SK-N-SH (cell line): Measurements from ENCODE around the gene CHAT. TPM values are rescaled to one million over a fixed set of nuclear protein-coding genes. Genes with fewer than 3 reads are reported as not detected.

Source experiments
- CTCF ChIA-PET: fragments of 300-600, 350-600 bp; formaldehyde crosslinking; extraction: SDS; loops from one replicate; lab custom pipeline; 2021; lab: Yijun Ruan, JAX
- POLR2A ChIA-PET: fragments of 350-600 bp; sonication (Branson Sonifier 250); formaldehyde crosslinking; extraction: SDS; loops from one replicate; lab custom pipeline; 2020; ENCODE audit warnings: antibody characterized with exemption, inconsistent platforms; lab: Yijun Ruan, JAX
- DNase-seq: peaks from one replicate; pipeline ENCODE4 v3.0.0; 2012
- H2AFZ ChIP-seq: fragments of 200-600 bp; sonication (generic); 2 replicates; pipeline ENCODE4 v1.8.1; 2016; ENCODE audit warnings: antibody characterized with exemption, mild to moderate bottlenecking, low read depth
- H3F3A ChIP-seq: fragments of 200-600 bp; sonication (generic); replicated peaks from 2 replicates; pipeline ENCODE3; 2016; ENCODE audit warnings: antibody characterized with exemption, mild to moderate bottlenecking; ENCODE audit not compliant: insufficient read depth
- H3K27ac ChIP-seq, 2 experiments: fragments of 200-500 bp in 1 of 2; fragments of 200-600 bp in 1 of 2; sonication (Bioruptor generic) in 1 of 2; sonication (generic), shearing (Covaris generic) in 1 of 2; 2 replicates each; pipeline versions ENCODE4 v1.5.1 to v1.6.1; 2014 to 2016; ENCODE audit warnings: low read depth in 2 of 2, inconsistent platforms in 1 of 2, low read length in 1 of 2, mild to moderate bottlenecking in 1 of 2, mixed read lengths in 1 of 2
- H3K27me3 ChIP-seq: fragments of 200-600 bp; sonication (generic), shearing (Covaris generic); 2 replicates; pipeline ENCODE4 v1.6.1; 2016; ENCODE audit warnings: mixed run types; ENCODE audit not compliant: insufficient read depth
- H3K36me3 ChIP-seq, 2 experiments: fragments of 200-500 bp in 1 of 2; fragments of 200-600 bp in 1 of 2; sonication (Bioruptor generic) in 1 of 2; sonication (generic) in 1 of 2; replicated peaks in 1 of 2; 2 replicates each; pipeline versions ENCODE3 to v1.5.1; 2014 to 2016; ENCODE audit warnings: low read length in 1 of 2, mild to moderate bottlenecking in 1 of 2; ENCODE audit not compliant: insufficient read depth in 2 of 2, control insufficient read depth in 1 of 2
- H3K4me1 ChIP-seq, 2 experiments: fragments of 200-500 bp in 1 of 2; fragments of 200-600 bp in 1 of 2; sonication (Bioruptor generic) in 1 of 2; sonication (generic), shearing (Covaris generic) in 1 of 2; 2 replicates each; pipeline versions ENCODE4 v1.5.1 to v1.6.1; 2014 to 2016; ENCODE audit warnings: low read depth in 1 of 2, low read length in 1 of 2, mixed run types in 1 of 2; ENCODE audit not compliant: insufficient read depth in 2 of 2, control insufficient read depth in 1 of 2
- H3K4me2 ChIP-seq: fragments of 200-600 bp; sonication (generic), shearing (Covaris generic); 2 replicates; pipeline ENCODE4 v1.6.1; 2017; ENCODE audit warnings: mixed run types
- H3K4me3 ChIP-seq, 2 experiments: fragments of 200-500 bp in 1 of 2; fragments of 200-600 bp in 1 of 2; sonication (Bioruptor generic) in 1 of 2; sonication (generic), shearing (Covaris generic) in 1 of 2; 2 replicates each; pipeline versions ENCODE4 v1.5.1 to v1.8.1; 2014 to 2016; ENCODE audit warnings: low read depth in 2 of 2, inconsistent platforms in 1 of 2, low read length in 1 of 2, mild to moderate bottlenecking in 1 of 2, mixed read lengths in 1 of 2, moderate library complexity in 1 of 2
- H3K79me2 ChIP-seq: fragments of 200-600 bp; sonication (generic); 2 replicates; pipeline ENCODE4 v1.8.1; 2017; ENCODE audit warnings: mild to moderate bottlenecking; ENCODE audit not compliant: insufficient read depth
- H3K9ac ChIP-seq: fragments of 200-600 bp; sonication (generic); 2 replicates; pipeline ENCODE4 v1.6.1; 2017; ENCODE audit warnings: mixed run types
- H3K9me2 ChIP-seq: fragments of 200-600 bp; sonication (generic); 2 replicates; pipeline ENCODE4 v1.6.1; 2017; ENCODE audit warnings: mixed run types
- H3K9me3 ChIP-seq: fragments of 200-600 bp; sonication (generic); 2 replicates; pipeline ENCODE4 v1.6.1; 2017; ENCODE audit warnings: mixed run types, mild to moderate bottlenecking, moderate library complexity
- H4K20me1 ChIP-seq: fragments of 200-600 bp; sonication (generic); 2 replicates; pipeline ENCODE4 v1.6.1; 2017; ENCODE audit warnings: mild to moderate bottlenecking, mixed run types; ENCODE audit not compliant: insufficient read depth
- CHD2 ChIP-seq: fragments of 150-350 bp; IDR thresholded peaks from 2 replicates; pipeline ENCODE4 v1.6.1; 2018; ENCODE audit warnings: low read length; ENCODE audit not compliant: partially characterized antibody
- ELF1 ChIP-seq: IDR thresholded peaks from 2 replicates; pipeline ENCODE4 v1.4.0; 2012
- EP300 ChIP-seq, 2 experiments: IDR thresholded peaks; 2 replicates each; pipeline versions ENCODE4 v1.4.0 to v1.6.1; 2012; ENCODE audit warnings: borderline replicate concordance in 1 of 2, low read depth in 1 of 2, low read length in 1 of 2
- FOSL2 ChIP-seq: IDR thresholded peaks from 2 replicates; pipeline ENCODE4 v1.4.0; 2012; ENCODE audit warnings: low read depth, mild to moderate bottlenecking, moderate library complexity, borderline replicate concordance
- FOXM1 ChIP-seq: IDR thresholded peaks from 2 replicates; pipeline ENCODE4 v1.4.0; 2012; ENCODE audit warnings: low read depth, mild to moderate bottlenecking
- GABPA ChIP-seq: IDR thresholded peaks from 2 replicates; pipeline ENCODE4 v1.4.0; 2012; ENCODE audit warnings: low read depth, mild to moderate bottlenecking
- MEF2A ChIP-seq: IDR thresholded peaks from 2 replicates; pipeline ENCODE4 v1.4.0; 2012; ENCODE audit warnings: low read depth, borderline replicate concordance
- MXI1 ChIP-seq: IDR thresholded peaks from 2 replicates; pipeline ENCODE4 v1.6.1; 2012; ENCODE audit warnings: mild to moderate bottlenecking, low read depth, low read length, improper control_type of control experiment
- NFIC ChIP-seq: IDR thresholded peaks from 2 replicates; pipeline ENCODE4 v1.4.0; 2012; ENCODE audit warnings: borderline replicate concordance
- RAD21 ChIP-seq: IDR thresholded peaks from 2 replicates; pipeline ENCODE4 v1.6.1; 2012; ENCODE audit warnings: mild to moderate bottlenecking, low read length
- REST ChIP-seq: IDR thresholded peaks from 2 replicates; pipeline ENCODE4 v1.6.1; 2012; ENCODE audit warnings: mild to moderate bottlenecking, low read depth, low read length, moderate library complexity
- RFX5 ChIP-seq: IDR thresholded peaks from 2 replicates; pipeline ENCODE4 v1.6.1; 2012; ENCODE audit warnings: mild to moderate bottlenecking, improper control_type of control experiment, low read length
- SIN3A ChIP-seq: IDR thresholded peaks from 2 replicates; pipeline ENCODE4 v1.6.1; 2012; ENCODE audit warnings: low read depth, mild to moderate bottlenecking, low read length, moderate library complexity, borderline replicate concordance
- SMC3 ChIP-seq: IDR thresholded peaks from 2 replicates; pipeline ENCODE4 v1.6.1; 2012; ENCODE audit warnings: low read depth, low read length, improper control_type of control experiment
- TAF1 ChIP-seq: IDR thresholded peaks from 2 replicates; pipeline ENCODE4 v1.6.1; 2012; ENCODE audit warnings: low read depth, mild to moderate bottlenecking, low read length, moderate library complexity, borderline replicate concordance
- TCF12 ChIP-seq: IDR thresholded peaks from 2 replicates; pipeline ENCODE4 v1.4.0; 2012
- ZBTB33 ChIP-seq: IDR thresholded peaks from 2 replicates; pipeline ENCODE4 v1.4.0; 2012; ENCODE audit warnings: low read depth, borderline replicate concordance
- WGBS: methylation state at CpG from one replicate; pipeline ENCODE4 v1.1.6; 2017; ENCODE audit warnings: low lambda C conversion rate; 5-methylcytosine and 5-hydroxymethylcytosine counted together
- polyA plus RNA-seq, 3 experiments: library from polyadenylated mRNA; depleted of rRNA; stranded (reverse); fragments of >200 nt; gene quantifications; 2 replicates each; pipeline ENCODE4 v1.2.3, GENCODE V29; 2012
- TF ChIP-seq, protein P1 (sequence below): fragments of 150-350 bp; IDR thresholded peaks from 2 replicates; pipeline ENCODE4 v1.6.1; 2016; ENCODE audit warnings: mild to moderate bottlenecking, low read depth, low read length
- TF ChIP-seq, protein P2 (sequence below): IDR thresholded peaks from 2 replicates; pipeline ENCODE4 v1.4.0; 2012; ENCODE audit warnings: low read depth
- TF ChIP-seq, protein P3 (sequence below): fragments of 150-350 bp; IDR thresholded peaks from 2 replicates; pipeline ENCODE4 v1.6.1; 2017; ENCODE audit warnings: antibody characterized with exemption, low read length, low read depth, borderline replicate concordance

The CHAT gene
- polyA plus RNA-seq, 1 of the 3 experiments (the other 2 are of a cell fraction): not detected

DNA sequence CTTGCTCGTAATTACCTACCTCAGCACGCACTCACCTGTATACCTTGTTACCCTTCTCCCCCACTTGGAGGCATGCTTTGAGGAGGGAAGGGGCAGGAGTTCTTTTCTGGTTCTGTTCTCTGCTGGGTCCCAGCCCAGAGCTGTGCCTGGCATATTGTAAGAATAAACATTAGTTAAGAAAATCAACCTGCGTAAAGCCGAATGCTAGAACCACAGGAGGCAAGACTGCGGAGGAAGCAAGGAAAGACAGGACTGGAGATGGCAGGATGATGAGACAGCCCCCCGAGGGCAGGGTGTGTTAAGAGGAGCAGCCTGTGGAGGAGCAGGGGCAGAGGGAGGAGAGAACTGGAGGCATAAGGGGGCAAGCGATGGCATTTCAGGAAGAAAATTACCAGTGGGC is 75.1 kb downstream of the CHAT start:
- H3K9me3 ChIP-seq: no peaks in the 10 kb centered on the region
- no peak overlapping the region for H3K4me2 ChIP-seq
- no peaks in the 10 kb centered on the region for H3F3A ChIP-seq
- H3K27me3 ChIP-seq: no peaks in the 10 kb centered on the region
- POLR2A ChIA-PET: no interaction called here
- no peaks in the 10 kb centered on the region for H4K20me1 ChIP-seq
- no peak overlapping the region for H3K9ac ChIP-seq
- no peak overlapping the region for H3K27ac ChIP-seq
- no peaks in the 10 kb centered on the region for H3K36me3 ChIP-seq
- H3K4me3 ChIP-seq: no peak overlapping the region
- CTCF ChIA-PET: interaction anchor here (1.2 to 1.5 kb wide), 2 partner anchors 19 to 22 kb away, joined by 3 read pairs; no protein-coding TSS in a partner anchor
- 74% methylated on average over 7 of the region's 7 CpGs for WGBS
- H3K4me1 ChIP-seq: peaks cover 0 to 12% of the 10 kb centered on the region in 2 experiments; a peak in 1 of 4 replicates
- TF ChIP-seq FOXM1 (no peak), MXI1 (no peak), SIN3A (no peak), FOSL2 (no peak), TCF12 (no peak)
- TF ChIP-seq, protein P1, sequence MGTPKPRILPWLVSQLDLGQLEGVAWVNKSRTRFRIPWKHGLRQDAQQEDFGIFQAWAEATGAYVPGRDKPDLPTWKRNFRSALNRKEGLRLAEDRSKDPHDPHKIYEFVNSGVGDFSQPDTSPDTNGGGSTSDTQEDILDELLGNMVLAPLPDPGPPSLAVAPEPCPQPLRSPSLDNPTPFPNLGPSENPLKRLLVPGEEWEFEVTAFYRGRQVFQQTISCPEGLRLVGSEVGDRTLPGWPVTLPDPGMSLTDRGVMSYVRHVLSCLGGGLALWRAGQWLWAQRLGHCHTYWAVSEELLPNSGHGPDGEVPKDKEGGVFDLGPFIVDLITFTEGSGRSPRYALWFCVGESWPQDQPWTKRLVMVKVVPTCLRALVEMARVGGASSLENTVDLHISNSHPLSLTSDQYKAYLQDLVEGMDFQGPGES: no peak
- no peak for DNase-seq
- no peaks in the 10 kb centered on the region for H3K79me2 ChIP-seq
- H2AFZ ChIP-seq: no peak overlapping the region
- no peaks in the 10 kb centered on the region for H3K9me2 ChIP-seq

GRCh38 chr10:49689882-49690510 is 76.2 kb downstream of the CHAT start:
- POLR2A ChIA-PET: no interaction called here
- DNase-seq: no peak
- no peak for TF ChIP-seq GABPA
- TF ChIP-seq TCF12: no peak
- no peak for TF ChIP-seq CHD2
- no peak for TF ChIP-seq ELF1
- no peak for TF ChIP-seq FOSL2
- TF ChIP-seq TAF1: no peak
- TF ChIP-seq ZBTB33: no peak
- TF ChIP-seq MEF2A: no peak
- TF ChIP-seq, protein P2, sequence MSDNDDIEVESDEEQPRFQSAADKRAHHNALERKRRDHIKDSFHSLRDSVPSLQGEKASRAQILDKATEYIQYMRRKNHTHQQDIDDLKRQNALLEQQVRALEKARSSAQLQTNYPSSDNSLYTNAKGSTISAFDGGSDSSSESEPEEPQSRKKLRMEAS: no peak
- no peak for TF ChIP-seq RFX5
- TF ChIP-seq, protein P3, sequence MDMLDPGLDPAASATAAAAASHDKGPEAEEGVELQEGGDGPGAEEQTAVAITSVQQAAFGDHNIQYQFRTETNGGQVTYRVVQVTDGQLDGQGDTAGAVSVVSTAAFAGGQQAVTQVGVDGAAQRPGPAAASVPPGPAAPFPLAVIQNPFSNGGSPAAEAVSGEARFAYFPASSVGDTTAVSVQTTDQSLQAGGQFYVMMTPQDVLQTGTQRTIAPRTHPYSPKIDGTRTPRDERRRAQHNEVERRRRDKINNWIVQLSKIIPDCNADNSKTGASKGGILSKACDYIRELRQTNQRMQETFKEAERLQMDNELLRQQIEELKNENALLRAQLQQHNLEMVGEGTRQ: no peak
- no peak for TF ChIP-seq RAD21
- TF ChIP-seq MXI1: no peak
- no peak for TF ChIP-seq SMC3
- TF ChIP-seq FOXM1: no peak
- TF ChIP-seq NFIC: no peak
- no peak for TF ChIP-seq REST
- no peak for TF ChIP-seq EP300 (IDR thresholded peaks at IDR 0.05; ENCODE audit: borderline replicate concordance in 1 of 2, low read depth in 1 of 2, low read length in 1 of 2)

More at GRCh38 chr10:49689882-49690510, 76.2 kb downstream of the CHAT start:
- Histone ChIP-seq H3K4me3 (no peak overlapping the region), H3K9me3 (no peaks in the 10 kb centered on the region), H3K4me1 (peaks cover 0 to 12% of the 10 kb centered on the region in 2 experiments; a peak in 1 of 4 replicates), H4K20me1 (no peaks in the 10 kb centered on the region), H3K36me3 (no peaks in the 10 kb centered on the region), H3K4me2 (no peak overlapping the region), H3K9ac (no peak overlapping the region), H3K9me2 (no peaks in the 10 kb centered on the region), H3F3A (no peaks in the 10 kb centered on the region), H3K27me3 (no peaks in the 10 kb centered on the region), H3K27ac (no peak overlapping the region), H3K79me2 (no peaks in the 10 kb centered on the region), H2AFZ (no peak overlapping the region)
- 74% methylated on average over 12 of the region's 12 CpGs for WGBS
- CTCF ChIA-PET: interaction anchor here (1.0 to 1.5 kb wide), 3 partner anchors 19 to 23 kb away, joined by 3 read pairs; no protein-coding TSS in a partner anchor
